Esophagus (tissue), 2 donors: ENCODE data around the gene GAMT. TPM values are rescaled to one million over a fixed set of nuclear protein-coding genes. Genes with fewer than 3 reads are reported as not detected.

Experiments used
- H3K27ac ChIP-seq, 2 donors: one replicate each; pipeline ENCODE4 v1.5.1; 2013; ENCODE audit warnings: low read depth in 2 of 2, mild to moderate bottlenecking in 2 of 2, inconsistent platforms in 1 of 2, low read length in 1 of 2, moderate library complexity in 1 of 2
- H3K27me3 ChIP-seq, 2 donors: one replicate each; pipeline ENCODE4 v1.6.1; 2013; ENCODE audit warnings: low read length in 2 of 2, control low read depth in 1 of 2, mild to moderate bottlenecking in 1 of 2; ENCODE audit not compliant: insufficient read depth in 2 of 2, control insufficient read depth in 1 of 2
- H3K36me3 ChIP-seq, 2 donors: one replicate each; pipeline ENCODE4 v1.6.1; 2013; ENCODE audit warnings: low read length in 1 of 2; ENCODE audit not compliant: control insufficient read depth in 2 of 2, insufficient read depth in 2 of 2
- H3K4me1 ChIP-seq, 2 donors: one replicate each; pipeline ENCODE4 v1.6.1; 2013; ENCODE audit warnings: low read length in 1 of 2; ENCODE audit not compliant: control insufficient read depth in 2 of 2, insufficient read depth in 2 of 2
- H3K4me3 ChIP-seq, 2 donors: one replicate each; pipeline ENCODE4 v1.5.1; 2013; ENCODE audit warnings: low read length in 2 of 2, mild to moderate bottlenecking in 2 of 2, low read depth in 1 of 2, moderate library complexity in 1 of 2
- H3K9me3 ChIP-seq, 2 donors: one replicate each; pipeline ENCODE4 v1.6.1; 2013; ENCODE audit warnings: mild to moderate bottlenecking in 2 of 2, low read depth in 1 of 2, low read length in 1 of 2, moderate library complexity in 1 of 2; ENCODE audit not compliant: control insufficient read depth in 2 of 2, insufficient read depth in 1 of 2
- WGBS, 2 donors: extraction: QIAGEN DNeasy Blood & Tissue Kit; methylation state at CpG; one replicate each; pipeline ENCODE4 v1.1.7; 2013; 5-methylcytosine and 5-hydroxymethylcytosine counted together
- polyA plus RNA-seq, 2 donors: library from polyadenylated mRNA; stranded (reverse); fragments of 200-250 nt; gene quantifications; one replicate each; pipeline ENCODE4 v1.2.3, GENCODE V29; 2013
- donor health status: healthy with polysubstance abuse.
- donor health status: Bipolar disorder and iron deficiency.

Gene GAMT
- polyA plus RNA-seq, 2 donors: 10.9 to 18.4 TPM

- Histone ChIP-seq H3K27me3 (no peaks in the 10 kb centered on the region), H3K36me3 (no peaks in the 10 kb centered on the region), H3K9me3 (no peaks in the 10 kb centered on the region), H3K27ac (no peak overlapping the region), H3K4me3 (no peak overlapping the region), H3K4me1 (peaks cover 0 to 5% of the 10 kb centered on the region in 2 donors)
- WGBS, 2 donors: 92 to 94% methylated on average over 9 of the region's 9 CpGs
Observed at GRCh38 chr19:1353144-1353543, 48.2 kb downstream of the GAMT start.

- Histone ChIP-seq H3K4me1 (peaks cover 0 to 5% of the 10 kb centered on the region in 2 donors), H3K27ac (no peak overlapping the region), H3K36me3 (no peaks in the 10 kb centered on the region), H3K4me3 (no peak overlapping the region), H3K9me3 (no peaks in the 10 kb centered on the region), H3K27me3 (no peaks in the 10 kb centered on the region)
- WGBS, 2 donors: 82 to 84% methylated on average over 21 of the region's 21 CpGs
Observed at GRCh38 chr19:1351381-1351851, 49.9 kb downstream of the GAMT start.

GRCh38 chr19:1350867-1351266, 50.5 kb downstream of the GAMT start:
- H3K27me3 ChIP-seq: no peaks in the 10 kb centered on the region
- H3K9me3 ChIP-seq: no peaks in the 10 kb centered on the region
- H3K36me3 ChIP-seq: no peaks in the 10 kb centered on the region
- peaks cover 0 to 2% of the 10 kb centered on the region in 2 donors for H3K4me1 ChIP-seq
- no peak overlapping the region for H3K27ac ChIP-seq
- WGBS, 2 donors: 59 to 66% methylated on average over 5 of the region's 5 CpGs
- H3K4me3 ChIP-seq: no peak overlapping the region

- no peaks in the 10 kb centered on the region for H3K4me1 ChIP-seq
- WGBS, 2 donors: 83 to 87% methylated on average over 18 of the region's 18 CpGs
- no peaks in the 10 kb centered on the region for H3K9me3 ChIP-seq
- H3K36me3 ChIP-seq: no peaks in the 10 kb centered on the region
- no peak overlapping the region for H3K27ac ChIP-seq
- no peak overlapping the region for H3K4me3 ChIP-seq
- no peaks in the 10 kb centered on the region for H3K27me3 ChIP-seq
Observed at GRCh38 chr19:1349211-1349610, 52.1 kb downstream of the GAMT start.

Other genes starting within 250 kb of the GAMT start
- 10 to 100 TPM; 43.1 to 56.5 TPM for gene SBNO2, start 227.3 kb downstream of the GAMT start, polyA plus RNA-seq
- 10 to 100 TPM; 38.8 to 61.4 TPM for gene STK11, start 195.8 kb downstream of the GAMT start, polyA plus RNA-seq
- 1 to 10 TPM in 1 of 2 donors, under 1 TPM in 1; 0.95 to 1.3 TPM for gene CBARP, start 163.5 kb downstream of the GAMT start, polyA plus RNA-seq
- 100 to 1,000 TPM; 234 to 289 TPM for gene ATP5F1D, start 159.8 kb downstream of the GAMT start, polyA plus RNA-seq
- 10 to 100 TPM; 36.4 to 38.7 TPM for gene MIDN, start 153.0 kb downstream of the GAMT start, polyA plus RNA-seq
- gene CIRBP, start 132.2 kb downstream of the GAMT start, polyA plus RNA-seq: 100 to 1,000 TPM; 231 to 265 TPM
- gene FAM174C, start 126.0 kb downstream of the GAMT start, polyA plus RNA-seq: 10 to 100 TPM; 45.8 to 46.7 TPM
- gene EFNA2, start 115.7 kb downstream of the GAMT start, polyA plus RNA-seq: under 1 TPM; 0.18 to 0.39 TPM
- 100 to 1,000 TPM; 106 to 160 TPM for gene NDUFS7, start 17.6 kb downstream of the GAMT start, polyA plus RNA-seq
- gene DAZAP1, start 6.0 kb upstream of the GAMT start, polyA plus RNA-seq: 10 to 100 TPM; 64.9 to 75.3 TPM
- gene RPS15, start 36.9 kb upstream of the GAMT start, polyA plus RNA-seq: 1,000 to 10,000 TPM; 2,888 to 3,260 TPM
- gene APC2, start 48.6 kb upstream of the GAMT start, polyA plus RNA-seq: under 1 TPM; 0.02 to 0.10 TPM
- gene C19orf25, start 77.7 kb upstream of the GAMT start, polyA plus RNA-seq: 10 to 100 TPM; 17.8 to 28.1 TPM
- gene PCSK4, start 88.8 kb upstream of the GAMT start, polyA plus RNA-seq: 1 to 10 TPM; 1.9 to 4.0 TPM
- 10 to 100 TPM; 10.1 to 14.4 TPM for gene REEP6, start 89.6 kb upstream of the GAMT start, polyA plus RNA-seq
- 10 to 100 TPM; 10.9 to 13.0 TPM for gene ADAMTSL5, start 111.5 kb upstream of the GAMT start, polyA plus RNA-seq
- gene PLK5, start 122.5 kb upstream of the GAMT start, polyA plus RNA-seq: under 1 TPM; 0.13 to 0.53 TPM
- 1 to 10 TPM; 2.8 to 8.4 TPM for gene MEX3D, start 166.8 kb upstream of the GAMT start, polyA plus RNA-seq
- gene MBD3, start 191.3 kb upstream of the GAMT start, polyA plus RNA-seq: 10 to 100 TPM; 50.0 to 72.8 TPM
- gene UQCR11, start 203.9 kb upstream of the GAMT start, polyA plus RNA-seq: 100 to 1,000 TPM in 1 of 2 donors, 10 to 100 TPM in 1; 70.5 to 105 TPM